CD4-positive, alpha-beta T cell treated with Interleukin-4 for 1 hour (primary cell): ENCODE measurements around the gene AASS.
"Not testable (repeated sequence)": the region's sequence is repeated elsewhere in the genome, so short reads cannot be mapped to it uniquely, and the experiment has no call there.

Experiments
- DNase-seq, 2 donors: peaks; one replicate each; pipeline ENCODE4 v3.0.0-alpha.2; 2020 to 2022

AASS gene

GRCh38 chr7:122143751-122144711 lies at the start of gene AASS:
TSS of gene AASS (minus strand) at chr7:122144249. CDS start at chr7:122133726, 10,523 bp downstream.
- DNase-seq: peak; percentile 78 to 88

DNA sequence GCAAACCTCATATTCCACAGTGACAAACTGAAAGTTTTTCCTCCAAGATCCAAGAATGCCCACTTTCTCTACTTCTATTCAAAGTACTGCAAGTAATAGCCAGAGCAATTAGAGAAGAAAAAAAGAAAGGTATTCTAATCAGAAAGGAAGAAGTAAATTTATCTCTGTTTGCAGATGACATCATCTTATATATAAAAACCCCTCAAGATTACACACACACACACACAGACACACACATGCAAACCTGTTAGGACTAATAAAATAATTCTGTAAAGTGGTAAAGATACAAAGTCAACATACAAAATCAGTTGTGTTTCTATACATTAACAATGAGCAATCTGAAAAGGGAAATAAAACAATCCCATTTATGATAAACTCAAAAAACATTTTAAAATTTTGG lies 44.7 kb upstream of the AASS start:
- no peak for DNase-seq

- DNase-seq: no peak
Observed at GRCh38 chr7:122183106-122183505, 39.1 kb upstream of the AASS start.

- DNase-seq: no peak
Observed at GRCh38 chr7:122182081-122182480, 38.0 kb upstream of the AASS start.

- not testable (repeated sequence) for DNase-seq
Observed at GRCh38 chr7:122172144-122172543, 28.1 kb upstream of the AASS start.

- DNase-seq: no peak
Observed at GRCh38 chr7:122166740-122167139, 22.7 kb upstream of the AASS start.

DNA sequence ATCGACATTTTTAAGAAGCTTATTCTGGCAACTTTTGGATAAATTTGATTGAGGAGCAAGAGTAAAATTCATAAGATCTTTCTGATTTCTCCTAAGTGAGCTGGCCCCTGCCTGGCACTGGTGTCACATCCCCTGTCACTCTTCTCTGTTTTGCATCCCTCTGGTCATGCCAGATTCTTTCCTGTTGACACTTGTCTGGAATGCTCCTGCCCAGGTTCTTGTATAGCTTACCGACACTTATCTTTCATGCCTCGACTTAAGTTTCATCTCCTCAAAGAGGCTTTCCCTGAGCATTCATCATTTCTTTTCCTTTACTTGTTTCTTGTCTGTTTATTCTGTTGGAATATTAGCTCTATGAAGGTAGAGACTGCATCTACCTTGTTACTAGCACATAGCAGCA lies 22.2 kb upstream of the AASS start:
- no peak for DNase-seq

DNA sequence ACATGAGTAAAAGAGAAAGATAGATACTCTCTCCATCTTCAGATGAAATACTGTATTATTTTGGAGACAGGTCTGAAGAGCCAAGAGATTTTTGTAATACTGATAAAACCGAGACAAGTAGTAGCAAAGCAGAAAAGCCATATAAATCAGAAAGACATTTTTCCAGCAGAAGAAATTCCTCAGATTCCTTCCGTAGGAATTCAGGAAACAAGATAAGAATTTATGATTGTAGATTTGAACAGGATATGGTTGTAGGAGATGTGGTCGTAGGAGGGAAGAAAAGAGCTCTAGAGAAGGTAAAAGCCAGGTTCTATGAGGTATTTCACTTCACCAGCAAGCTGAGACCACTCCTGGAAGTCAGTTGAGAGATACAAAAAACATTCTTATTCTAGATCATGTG lies 17.6 kb upstream of the AASS start:
- no peak for DNase-seq

GRCh38 chr7:122155566-122155965 lies 11.5 kb upstream of the AASS start:
- DNase-seq: no peak

DNA sequence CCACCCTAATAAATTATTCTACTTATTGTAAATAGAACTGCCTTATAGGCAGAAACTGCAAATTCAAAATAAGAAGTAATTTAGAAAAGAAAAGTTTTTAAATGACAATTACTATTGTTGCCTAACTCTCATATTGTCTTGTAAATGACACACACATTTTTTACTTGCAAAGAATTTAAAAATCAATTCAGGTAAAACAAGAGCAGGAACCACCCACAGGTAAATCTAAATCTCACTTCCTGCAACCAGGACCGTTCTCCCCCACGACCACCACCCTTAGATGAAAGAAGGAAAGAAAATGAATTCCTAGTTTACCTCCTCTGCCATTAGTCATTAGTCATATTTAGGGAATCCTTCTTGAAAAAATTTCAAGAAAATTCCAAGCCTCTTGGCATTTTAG lies 4.8 kb upstream of the AASS start:
- DNase-seq: no peak

DNA sequence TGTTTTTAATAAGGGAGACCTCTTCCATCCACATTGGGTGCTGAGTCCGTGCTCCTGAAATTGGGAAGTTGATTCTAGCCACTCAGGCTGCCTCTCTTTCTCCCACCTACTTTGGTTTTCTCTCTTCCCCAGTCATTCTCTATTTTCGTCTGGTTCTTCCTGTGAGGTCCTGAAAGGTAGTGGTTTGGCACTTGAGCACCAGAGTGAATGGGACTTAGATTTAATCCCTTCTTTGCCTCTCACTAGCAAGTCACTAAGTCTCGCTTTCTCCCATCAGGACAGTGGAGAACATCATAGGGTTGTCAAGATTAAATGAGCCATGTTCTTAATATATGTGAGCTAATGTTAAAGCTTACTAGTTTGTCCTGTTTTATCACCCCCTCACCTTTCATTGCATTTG lies 4.0 kb upstream of the AASS start:
- DNase-seq: no peak

GRCh38 chr7:122145937-122146645 lies 2.0 kb upstream of the AASS start:
- no peak for DNase-seq

- DNase-seq: peak in 1 of 2 donors; percentile 12
Observed at GRCh38 chr7:122143376-122143750, 686 bp downstream of the AASS start.

- no peak for DNase-seq
Observed at GRCh38 chr7:122140918-122141317, 3.1 kb downstream of the AASS start.

DNA sequence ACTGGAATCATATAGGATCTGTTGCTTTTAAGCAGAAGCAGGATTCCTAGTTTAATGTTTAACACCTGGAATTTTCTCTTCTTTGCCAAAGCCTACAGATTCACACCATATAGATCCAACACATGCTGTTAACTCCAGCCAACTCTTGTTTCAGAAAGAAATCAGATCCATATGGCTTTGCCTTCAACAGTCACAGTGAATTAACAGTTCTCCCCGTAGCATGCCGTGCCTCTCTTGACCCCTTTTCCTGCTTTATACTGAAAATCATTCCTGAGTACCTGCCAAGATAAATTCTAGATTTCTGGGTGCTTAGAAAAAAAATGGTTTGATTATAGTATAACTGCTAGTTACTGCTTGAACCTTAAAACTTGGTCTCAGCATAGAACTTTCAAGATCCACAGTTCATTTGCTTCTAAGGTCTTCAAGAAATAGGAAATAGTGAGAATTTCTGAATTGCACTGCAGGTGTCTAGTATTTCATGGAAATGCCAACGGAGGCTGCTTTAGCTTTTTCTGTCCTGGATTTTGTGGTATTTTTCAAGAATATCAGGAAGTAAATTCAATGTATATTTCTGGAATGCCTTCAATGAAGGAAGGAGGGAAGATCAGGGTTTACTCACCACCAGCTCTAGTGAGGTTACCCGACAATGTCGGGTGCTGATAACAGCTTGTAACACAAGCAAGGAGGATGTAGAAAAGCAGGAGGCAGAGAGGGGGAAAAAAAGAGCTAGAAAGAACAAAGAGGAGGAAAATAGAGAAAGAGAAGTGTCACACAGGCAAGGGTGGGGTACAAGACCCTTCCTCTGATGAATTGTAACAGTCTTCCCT lies 6.6 kb downstream of the AASS start:
- DNase-seq: no peak

DNA sequence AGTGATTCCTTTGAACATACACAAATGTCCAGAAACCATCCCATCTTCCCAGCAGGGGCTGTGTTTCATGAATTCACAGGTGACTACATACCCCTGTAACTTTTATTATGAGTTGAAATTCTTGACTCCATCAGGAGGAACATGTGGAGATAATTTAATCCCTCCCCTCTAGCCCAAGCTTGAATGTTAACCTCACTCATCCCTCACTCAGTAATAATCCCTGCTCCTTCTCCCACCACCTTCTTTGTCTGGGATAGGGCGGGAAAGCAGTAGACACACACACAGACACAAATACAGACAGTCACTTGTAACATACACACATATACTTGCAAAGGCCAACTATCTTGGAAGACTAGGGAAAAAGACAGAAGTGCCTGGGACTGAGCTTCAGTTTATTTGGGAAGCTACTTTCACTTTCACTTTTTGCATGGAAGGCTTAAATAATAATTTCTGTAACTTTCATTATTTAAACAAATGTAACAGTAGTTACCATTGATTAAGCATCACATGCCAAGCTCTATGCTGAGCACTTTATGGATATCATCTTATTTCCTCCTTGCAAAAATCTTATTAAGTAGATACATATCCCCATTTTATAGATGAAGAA lies 7.3 kb downstream of the AASS start:
- no peak for DNase-seq

- no peak for DNase-seq
Observed at GRCh38 chr7:122136078-122136477, 8.0 kb downstream of the AASS start.

DNA sequence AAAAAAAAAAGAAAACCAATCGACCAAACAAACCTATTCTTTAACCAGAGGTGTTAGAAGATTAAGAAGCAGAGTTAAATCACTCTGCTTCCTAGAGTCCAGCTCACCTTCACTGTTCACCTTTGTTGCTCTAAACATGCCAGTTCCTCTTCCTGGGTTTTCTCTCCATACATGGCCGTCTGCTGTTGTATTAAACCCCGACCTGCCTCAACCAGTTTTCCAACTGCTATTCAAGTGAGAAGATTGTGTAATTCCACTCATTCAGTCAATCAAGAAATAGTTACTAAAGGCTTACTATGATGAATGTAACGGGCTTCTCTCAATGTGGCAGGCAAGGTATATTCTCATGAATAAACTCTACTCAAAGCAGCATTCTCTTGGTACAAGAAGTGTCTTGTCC lies 8.8 kb downstream of the AASS start:
- DNase-seq: no peak

GRCh38 chr7:122134793-122135192 lies 9.3 kb downstream of the AASS start:
- not testable (repeated sequence) for DNase-seq

- no peak for DNase-seq
Observed at GRCh38 chr7:122133477-122133876, 10.6 kb downstream of the AASS start.

- no peak for DNase-seq
Observed at GRCh38 chr7:122132341-122132740, 11.7 kb downstream of the AASS start.

GRCh38 chr7:122123746-122124145 lies 20.3 kb downstream of the AASS start:
- DNase-seq: no peak

GRCh38 chr7:122118757-122119156 lies 25.3 kb downstream of the AASS start:
- DNase-seq: no peak
